COLO829 (cell line): ENCODE measurements around the gene RUFY2.

Source experiments
- DNase-seq: peaks from one replicate; pipeline ENCODE4 v3.0.0; 2012; ENCODE audit warnings: low spot score

Gene RUFY2

DNA sequence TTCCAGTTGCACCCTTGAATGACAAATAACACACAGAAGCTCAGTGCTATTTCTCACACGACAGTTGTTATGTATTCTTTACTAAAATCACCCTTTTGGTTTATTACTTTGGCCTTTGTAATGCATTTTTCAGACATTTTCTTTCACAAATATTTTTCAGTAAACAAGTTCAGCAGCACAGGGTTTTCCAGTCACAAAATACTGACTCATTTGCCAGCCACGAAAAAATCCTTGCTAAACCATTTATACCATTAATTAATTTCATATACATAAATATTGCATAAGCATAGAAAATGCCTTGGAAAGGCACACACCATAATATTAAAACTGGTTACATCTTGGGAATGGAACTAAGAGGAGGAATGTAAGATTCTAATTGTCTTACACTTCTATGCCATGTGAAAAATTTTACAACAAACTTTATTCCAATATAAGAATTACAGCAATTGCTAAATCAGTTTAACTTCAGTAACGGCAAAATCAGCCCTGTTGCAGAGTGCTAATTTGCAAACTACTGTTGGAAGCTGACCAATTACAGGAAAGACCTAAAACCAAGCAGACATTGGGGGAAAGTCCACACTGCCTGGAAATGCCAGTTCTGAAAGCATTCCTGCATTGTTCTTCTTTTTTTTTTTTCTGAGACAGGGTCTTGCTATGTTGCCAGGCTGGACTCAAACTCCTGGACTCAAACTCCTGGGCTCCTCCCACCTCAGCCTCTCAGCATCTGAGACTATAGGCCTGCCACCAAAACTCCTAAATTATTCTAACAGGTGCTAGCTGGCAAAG lies 42.8 kb downstream of the RUFY2 start:
- DNase-seq, result no peak

DNA sequence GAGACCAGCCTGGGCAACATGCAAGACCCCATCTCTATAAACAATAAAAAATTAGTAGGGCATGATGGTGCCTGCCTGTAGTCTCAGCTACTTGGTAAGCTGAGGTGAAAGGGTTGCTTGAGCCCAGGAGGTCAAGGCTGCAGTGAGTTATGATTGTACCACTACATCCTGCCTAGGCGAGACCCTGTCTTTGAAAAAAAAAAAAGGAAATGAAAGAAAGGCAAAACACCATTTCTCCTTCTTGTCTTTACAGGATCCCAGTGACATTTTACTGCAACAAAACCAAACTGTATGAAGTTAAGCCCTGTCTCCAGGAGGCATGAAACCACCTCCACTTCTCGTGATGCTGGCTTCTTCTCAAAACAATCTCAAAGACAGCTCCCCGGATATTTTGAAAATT lies 44.5 kb downstream of the RUFY2 start:
- no peak for DNase-seq

DNA sequence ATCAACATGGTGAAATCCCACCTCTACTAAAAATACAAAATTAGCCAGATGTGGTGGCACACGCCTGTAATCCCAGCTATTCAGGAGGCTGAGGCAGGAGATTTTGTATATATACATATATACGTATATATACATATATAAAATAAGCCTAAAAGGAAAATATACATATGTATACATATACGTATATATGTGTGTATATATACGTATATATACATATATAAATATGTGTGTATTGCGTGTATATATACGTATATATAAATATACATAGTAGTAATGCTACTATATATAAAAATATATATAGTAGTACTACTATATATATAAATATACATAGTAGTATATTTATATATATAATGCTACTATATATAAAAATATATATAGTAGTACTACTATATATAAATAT lies 47.9 kb downstream of the RUFY2 start:
- DNase-seq, result no peak

DNA sequence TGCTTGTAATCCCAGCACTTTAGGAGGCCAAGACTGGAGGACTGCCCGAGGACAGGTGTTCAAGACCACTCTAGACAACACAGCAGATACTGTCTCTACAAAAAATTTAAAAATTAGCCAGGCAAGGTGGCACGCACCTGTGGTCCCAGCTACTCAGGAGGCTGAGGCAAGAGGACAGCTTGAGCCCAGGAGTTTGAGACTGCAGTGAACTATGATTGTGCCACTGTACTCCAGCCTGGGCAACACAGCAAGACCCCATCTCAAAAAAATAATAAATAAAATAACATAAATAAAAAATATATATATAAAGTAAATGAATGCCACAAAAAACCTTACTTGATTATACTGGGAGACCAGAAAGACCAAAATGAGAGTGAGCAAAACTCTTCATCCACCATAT lies 53.5 kb downstream of the RUFY2 start:
- DNase-seq, result no peak

DNA sequence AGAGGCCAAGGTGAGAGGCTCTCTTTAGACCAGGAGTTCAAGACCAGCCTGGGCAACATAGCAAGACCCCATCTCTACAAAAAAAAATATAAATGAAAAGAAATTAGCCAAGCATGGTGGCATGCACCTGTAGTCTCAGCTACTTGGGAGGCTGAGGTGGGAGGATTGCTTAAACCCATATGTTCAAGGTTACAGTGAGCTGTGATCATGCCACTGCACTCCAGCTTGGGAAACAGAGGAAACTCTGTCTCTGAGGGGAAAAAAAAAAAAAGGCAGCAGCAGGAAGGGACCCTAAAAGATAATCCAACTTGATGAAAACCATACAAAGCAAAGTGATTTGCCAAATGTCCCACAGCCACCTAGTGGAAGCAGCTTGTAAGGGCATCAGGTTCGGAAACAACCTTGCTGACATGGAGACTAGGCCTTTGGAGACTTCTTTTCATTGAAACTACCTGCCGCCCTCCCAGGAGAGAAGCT lies 58.8 kb downstream of the RUFY2 start:
- peak; percentile 51 for DNase-seq

DNA sequence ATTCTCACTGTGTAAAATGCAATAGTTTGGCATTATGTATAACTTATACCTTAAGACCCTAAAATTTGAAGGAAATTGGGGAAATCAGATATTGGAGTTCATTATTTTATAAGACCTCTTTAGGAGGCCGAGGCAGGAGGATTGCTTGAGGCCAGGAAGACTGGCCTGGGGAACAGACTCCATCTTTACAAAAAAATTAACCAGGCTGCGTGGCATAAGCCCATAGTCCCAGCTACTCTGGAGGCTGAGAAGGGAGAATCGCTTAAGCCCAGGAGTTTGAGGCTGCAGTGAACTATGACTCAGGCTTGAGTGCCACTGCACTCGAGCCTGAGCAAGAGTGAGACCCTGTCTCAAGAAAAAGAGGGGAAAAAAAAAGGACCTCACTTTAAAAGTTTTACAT lies 60.3 kb downstream of the RUFY2 start:
- no peak for DNase-seq

DNA sequence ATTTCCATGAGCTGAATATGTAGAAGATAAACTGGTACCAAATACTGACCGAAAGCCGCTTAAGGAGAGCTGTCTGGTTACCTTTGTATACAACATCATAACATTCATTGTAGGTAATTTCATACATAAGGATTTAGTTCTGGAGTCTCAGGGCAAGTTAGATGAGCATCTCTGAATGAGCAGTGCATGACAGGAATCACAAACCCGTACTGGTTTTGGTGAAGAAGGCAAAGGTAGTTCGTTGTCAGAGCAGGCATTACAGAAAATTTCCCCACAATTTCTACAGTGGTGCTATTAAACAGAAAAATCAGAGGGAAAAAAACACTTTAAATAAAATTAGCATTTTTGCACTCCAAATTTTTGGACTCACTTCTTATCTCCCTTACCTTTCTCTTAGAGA lies 61.5 kb downstream of the RUFY2 start:
- no peak for DNase-seq

DNA sequence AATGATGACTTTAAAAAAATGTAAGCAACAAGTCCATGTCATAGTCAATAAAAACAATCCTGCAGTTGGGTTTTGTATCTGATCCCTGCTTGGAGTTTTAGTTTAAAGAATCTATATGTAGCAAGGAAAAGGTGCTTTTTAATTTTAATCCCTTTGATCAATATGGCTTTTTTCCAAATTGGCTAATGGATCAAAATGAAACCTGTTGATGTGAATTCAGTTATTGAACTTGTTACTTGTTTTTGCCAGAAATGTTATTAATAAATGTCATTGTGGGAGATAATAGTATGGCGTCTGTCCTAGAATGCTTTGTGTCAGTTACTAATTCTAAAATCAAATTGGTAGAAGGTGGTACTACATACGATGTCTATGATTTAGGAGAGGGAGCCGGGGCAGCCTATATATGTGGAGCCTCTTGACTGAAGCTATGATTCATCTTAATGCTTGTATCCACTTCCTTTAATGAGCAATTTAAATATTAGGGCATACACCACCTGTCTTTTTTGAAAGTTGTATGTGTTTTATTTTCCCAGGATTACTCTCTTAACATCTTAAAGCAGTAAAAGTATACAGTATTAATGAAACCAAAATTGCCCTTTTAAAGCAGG lies 64.1 kb downstream of the RUFY2 start:
- DNase-seq, result no peak

DNA sequence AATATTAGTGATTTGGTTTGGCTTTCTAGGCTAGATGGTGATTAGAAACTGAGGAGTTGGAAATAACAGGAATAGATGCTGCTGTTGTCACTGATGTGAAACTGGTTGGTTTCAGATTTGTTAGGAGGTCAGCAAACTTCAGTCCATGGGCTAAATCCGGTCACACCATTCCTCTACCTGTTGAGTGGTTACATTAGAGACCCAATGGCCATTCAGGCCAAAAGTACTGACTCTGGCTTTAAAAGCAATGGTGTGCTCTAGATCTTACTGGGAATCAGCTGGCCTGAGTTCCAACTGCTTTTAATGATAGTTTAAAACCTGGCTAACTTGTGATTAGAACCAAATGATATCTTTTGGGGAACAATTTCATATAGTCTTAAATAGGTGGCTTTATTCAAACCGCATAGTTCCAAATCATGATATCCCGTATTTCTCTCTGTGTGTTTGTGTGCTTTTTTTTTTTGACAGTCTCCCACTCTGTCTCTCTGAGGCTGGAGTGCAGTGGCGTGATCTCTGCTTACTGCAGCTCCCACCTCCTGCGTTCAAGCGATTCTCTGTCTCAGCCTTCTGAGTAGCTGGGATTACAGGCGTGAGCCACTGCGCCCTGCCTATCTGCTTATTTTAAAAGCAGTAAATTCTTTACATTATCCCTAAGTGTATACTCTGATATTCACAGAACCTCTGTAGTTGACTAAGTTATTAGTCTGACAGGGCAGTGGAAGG lies 66.6 kb downstream of the RUFY2 start:
- DNase-seq, result no peak

DNA sequence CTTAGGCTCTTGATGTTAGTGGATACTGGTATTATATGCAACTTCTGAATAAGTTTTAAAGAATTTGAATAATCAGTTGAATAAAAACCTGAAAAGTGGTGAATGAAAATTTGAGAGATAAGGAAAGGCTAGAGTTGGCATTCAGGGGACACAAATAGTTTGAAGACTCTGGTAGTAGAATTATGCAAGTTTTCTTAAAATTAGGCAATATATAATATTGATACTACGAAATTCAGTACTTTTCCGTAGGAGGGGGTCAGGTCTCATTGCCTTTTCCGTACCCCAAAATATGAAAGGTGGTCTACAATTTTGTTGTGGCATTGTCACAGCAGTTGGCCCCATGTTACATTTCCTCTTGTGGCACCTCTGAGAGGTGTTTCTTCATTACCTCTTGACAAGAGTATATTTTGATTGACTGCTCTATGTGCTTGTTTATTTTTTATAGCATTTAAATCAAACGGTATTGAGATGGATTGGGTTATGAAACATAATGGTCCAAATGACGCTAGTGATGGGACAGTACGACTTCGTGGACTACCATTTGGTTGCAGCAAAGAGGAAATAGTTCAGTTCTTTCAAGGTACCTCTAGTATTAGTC lies 70.2 kb downstream of the RUFY2 start:
- no peak for DNase-seq

DNA sequence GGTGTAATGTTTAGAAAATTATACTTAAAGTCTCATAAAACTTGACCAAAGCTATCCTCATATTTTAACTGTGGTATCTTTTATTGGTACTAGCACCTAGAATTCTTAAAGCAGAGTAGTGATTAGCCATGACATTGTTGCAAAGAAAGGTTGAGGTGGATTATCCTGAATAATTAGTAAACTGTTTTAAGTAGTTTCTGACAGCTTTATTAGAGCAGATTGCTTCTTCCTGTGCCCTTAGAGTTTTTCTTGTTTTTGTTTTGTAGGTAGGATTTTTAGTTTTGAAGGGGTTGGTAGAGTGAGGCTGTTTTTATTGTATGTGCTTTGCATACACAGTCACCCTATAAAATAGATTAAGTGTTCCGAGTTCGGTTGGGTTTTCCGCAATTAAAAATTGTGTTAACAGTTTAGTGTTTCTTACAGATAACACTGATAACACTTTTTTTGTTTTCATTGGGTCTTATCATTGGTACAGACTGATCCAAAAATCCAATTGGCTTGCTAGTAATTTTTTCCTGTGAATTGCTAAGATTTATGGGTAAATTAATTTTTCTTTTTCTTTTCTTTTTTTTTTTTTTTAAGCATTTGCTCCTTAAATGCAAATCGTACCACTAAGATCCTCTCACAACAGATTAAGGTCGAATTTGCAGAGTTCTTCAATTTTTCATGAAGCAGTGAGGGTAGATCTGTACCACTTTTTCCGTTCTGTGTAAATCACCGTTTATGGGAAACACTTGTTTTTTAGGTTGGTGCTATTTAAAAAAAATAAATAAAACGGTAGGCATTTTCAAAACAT lies 72.2 kb downstream of the RUFY2 start:
- DNase-seq, result no peak

DNA sequence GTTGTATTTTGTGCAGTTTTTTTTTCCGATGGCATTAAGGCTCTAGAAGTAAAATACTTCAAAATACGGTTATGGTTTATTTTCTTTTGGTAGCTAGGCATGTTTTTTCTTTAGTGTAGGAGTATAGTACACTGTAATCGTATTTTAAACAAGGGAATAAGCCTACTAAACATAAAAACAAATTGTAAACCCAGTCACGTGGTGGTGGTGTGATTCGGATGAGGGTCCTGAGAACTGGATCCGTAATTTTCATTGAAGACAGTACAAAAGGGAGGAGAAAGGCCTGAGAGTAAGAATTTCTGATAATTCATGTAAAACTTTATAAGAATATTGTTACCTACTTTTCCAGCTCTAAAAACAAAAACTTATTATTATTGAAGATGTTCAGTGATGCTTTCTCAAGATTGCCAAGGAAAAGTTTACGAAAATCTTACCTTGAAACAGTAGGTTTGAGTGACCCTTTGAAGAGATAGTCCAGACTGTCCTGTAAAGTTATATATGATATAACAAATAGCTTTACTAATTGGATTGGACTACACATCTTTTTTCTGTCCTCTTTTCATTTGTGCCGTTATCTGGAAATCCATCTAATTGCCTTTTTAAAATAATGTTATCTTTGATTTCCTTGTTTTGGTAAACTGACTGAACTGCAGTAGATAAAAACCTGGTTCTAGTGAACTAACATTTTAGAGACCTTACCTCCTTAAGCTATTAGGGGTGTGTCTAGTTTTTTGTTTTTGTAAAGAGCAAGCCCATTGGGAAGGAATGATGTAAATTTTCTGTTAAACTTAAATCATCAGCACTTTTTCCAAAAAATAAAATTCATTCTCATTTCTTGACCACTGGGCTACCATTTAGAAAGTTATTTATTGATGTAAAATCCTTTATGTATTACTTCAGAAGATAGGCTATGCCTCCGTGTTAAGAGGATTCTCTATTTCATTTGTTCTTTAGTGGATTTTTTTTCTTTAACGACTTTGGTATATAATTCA lies 73.3 kb downstream of the RUFY2 start:
- no peak for DNase-seq

DNA sequence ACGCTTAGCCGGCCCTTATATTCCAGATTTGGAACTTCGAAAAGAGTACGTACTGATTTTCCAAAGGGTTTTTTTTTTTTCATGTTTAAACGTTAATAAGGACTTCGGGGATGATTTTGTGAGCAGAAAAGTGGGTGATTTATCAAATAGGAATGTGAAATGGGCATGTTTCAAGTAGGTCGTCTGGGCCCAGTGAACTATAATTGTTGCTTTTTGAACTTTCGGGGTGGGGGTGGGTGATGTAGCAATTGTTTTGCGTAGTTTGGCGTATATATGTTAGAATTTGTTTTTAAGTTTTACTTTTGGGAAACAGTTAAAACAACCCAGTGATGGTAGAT lies 74.0 kb downstream of the RUFY2 start:
- no peak for DNase-seq

DNA sequence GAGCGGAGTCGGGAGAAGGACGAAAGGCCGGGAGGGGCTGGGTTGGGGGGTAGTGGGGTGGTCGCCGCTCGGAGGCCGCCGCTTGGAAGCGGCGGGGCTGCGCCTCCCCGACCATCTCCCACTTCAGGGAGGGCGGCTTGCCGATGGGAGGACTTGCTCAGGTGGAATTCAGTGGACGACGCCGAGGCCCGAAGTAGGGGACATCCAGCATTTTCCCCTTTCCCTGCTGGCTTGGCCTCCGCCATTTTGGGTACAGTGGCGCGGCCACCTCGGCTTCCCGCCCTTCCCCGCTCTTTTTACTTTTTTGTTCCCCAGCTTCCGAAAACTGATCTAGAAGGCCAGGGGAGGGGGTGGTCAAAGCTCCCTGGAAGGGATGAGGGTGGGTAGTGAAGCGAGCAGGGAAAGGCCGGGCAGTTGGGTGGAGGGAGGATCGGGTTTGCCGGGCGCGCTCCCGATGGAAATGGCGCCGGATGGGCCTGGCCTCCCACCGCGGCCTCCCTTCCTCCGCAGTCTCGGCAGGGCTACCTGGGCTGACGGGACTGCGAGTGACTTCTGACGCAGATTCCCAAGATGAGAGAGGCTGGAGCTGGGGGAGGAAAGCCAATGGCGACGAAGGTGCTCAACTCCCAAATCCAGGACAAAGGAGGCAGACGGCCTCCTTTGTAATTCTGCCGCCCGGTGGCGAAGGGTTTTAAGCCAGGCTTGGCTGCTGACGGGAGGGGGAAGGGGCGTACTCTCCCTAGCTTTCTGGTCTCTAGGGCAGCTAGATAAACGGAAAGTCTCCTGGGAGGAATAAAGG lies 74.6 kb downstream of the RUFY2 start, which contains the start of gene PBLD:
Gene PBLD (minus strand): TSS at position 670 of the 799 bp plus-strand sequence. CDS start 26,084 bp downstream, outside the sequence.
- DNase-seq, result peak; percentile 43

DNA sequence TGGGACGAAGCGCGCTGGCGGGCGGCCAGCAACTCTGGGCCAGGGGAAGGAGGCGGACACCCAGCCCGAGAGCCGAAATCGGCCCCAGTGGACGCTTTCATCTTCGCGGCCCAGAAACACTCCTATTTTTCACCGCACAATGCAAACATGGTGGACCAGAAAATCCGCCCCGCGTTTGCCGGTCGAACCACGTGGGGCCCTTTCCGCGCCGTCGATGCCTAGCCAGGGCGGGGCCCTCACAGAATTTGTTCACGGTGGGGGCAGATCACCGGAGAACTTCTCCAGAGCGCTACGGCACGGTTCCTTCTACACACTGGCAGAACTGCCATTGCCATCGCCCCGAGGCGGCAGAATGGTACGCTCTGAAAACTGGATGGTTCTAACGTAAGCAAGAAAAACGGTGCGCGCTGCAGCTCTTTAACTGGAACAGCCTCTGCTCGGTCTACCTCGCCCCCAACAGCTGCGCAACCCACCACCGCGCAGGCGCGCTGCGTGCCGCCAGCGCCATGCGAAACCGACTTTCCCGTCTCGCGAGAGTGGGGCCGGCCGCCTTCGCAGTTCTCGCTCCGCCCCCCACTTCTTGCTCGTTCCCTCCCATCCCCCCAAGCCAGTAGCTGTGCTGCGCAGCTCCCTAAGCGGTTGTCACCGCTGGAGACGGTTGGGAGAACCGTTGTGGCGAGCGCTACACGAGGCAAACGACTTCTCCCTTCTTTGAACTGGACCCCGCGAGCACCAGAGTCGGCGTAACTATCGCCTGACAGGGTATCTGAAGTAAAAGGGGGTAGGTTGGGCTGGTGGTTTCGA lies 75.4 kb downstream of the RUFY2 start, which contains the start of gene HNRNPH3:
Gene HNRNPH3 (plus strand): TSS at position 610 of the 804 bp plus-strand sequence. CDS start 5,158 bp downstream, outside the sequence.
- peak; percentile 88 for DNase-seq

DNA sequence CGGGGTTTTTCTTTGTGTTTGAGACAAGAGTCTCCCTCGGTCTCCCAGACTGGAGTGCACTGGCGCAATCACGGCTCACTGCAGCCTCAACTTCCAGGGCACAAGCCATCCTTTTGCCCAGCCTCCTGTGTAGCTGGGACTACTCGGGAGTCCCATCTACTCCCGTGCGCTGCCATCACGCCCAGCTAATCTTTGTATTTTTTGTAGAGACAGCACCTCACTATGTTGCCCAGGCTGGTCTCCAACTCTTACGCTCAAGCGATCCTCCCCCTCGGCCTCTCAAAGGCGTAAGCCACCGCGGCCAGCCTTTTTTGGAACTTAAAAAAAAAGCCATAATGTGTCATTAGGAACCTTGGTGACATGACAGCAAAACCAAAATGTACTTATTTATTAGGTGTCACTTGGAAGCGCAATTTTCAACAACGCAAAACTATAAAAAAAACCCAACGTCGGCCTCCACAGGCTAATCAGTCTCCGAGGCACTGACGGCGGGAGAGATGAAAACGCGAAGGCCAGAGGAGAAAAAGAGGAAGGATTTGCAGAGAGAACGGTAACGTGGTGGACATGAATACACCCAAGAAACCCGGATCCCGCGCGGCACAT lies 76.1 kb downstream of the RUFY2 start:
- no peak for DNase-seq

DNA sequence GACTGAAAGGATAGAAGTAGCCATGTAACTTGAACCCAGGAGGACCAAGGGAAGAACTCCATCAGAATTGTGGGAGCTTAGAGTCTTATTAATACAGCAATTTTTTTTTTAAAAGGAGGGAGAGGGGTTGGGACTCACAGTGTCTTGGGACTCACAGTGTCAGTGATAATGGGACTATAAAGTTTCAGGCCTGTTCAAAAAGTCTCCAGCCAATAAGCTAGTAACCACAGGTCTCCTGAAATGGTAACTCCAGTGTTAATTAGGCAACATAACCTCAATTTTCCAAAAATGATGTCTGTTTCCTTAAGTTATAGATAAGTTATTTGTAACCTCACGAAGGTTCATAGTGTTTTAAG lies 77.6 kb downstream of the RUFY2 start:
- no peak for DNase-seq
